ELR (cell line): ENCODE data around the gene EP400.
"Not testable (repeated sequence)": the region's sequence is repeated elsewhere in the genome, so short reads cannot be mapped to it uniquely, and the experiment has no call there.

Experiments
- DNase-seq: peaks from one replicate; pipeline ENCODE4 v3.0.0-alpha.2; 2015; ENCODE audit warnings: low read depth

The EP400 gene

DNA sequence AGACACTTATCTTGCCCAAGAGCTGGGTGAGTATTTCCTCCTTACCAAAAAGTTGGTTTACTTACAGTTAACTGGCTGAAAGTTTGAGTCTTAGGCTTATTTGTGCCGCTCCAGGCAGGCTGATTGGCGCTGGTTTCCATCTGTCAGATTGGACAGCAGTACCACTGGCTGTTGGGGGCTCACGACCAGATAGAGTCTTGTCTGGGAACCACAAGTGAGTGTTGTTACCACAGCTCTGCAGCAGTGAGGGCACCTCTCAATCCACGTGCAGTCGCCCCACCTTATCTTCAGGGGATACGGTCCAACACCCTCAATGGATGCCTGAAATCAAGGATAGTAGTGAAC lies 135.5 kb downstream of the EP400 start:
- DNase-seq = peak; percentile 40

GRCh38 chr12:132089407-132089910 lies 139.7 kb downstream of the EP400 start:
- no peak for DNase-seq

GRCh38 chr12:132094269-132094891 lies 144.6 kb downstream of the EP400 start:
- DNase-seq = no peak

- no peak for DNase-seq
Measured at GRCh38 chr12:132095520-132096409, 146.0 kb downstream of the EP400 start.

- no peak for DNase-seq
Measured at GRCh38 chr12:132099739-132100138, 150.0 kb downstream of the EP400 start.

GRCh38 chr12:132100306-132101065 lies 150.7 kb downstream of the EP400 start:
- no peak for DNase-seq

DNA sequence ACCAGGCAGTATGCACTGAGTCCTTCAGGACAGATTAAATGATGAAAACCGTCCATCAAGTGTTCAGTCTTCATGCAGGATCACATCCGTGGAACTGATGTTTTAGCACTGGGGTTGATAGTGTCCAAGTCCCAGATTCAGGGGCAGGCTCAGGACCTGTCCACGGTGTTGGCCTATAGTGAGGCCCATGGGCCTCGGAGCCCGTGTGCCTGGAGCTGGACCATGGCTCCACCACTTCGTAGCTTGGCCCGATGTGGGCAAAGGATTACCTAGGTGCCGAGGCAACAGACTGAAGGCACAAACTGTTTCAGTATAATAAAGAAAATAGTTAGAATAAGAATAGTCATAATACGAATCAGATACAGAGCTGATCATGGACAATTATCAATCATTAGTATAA lies 152.6 kb downstream of the EP400 start:
- DNase-seq = no peak

- DNase-seq = not testable (repeated sequence)
Measured at GRCh38 chr12:132103072-132103471, 153.3 kb downstream of the EP400 start.

DNA sequence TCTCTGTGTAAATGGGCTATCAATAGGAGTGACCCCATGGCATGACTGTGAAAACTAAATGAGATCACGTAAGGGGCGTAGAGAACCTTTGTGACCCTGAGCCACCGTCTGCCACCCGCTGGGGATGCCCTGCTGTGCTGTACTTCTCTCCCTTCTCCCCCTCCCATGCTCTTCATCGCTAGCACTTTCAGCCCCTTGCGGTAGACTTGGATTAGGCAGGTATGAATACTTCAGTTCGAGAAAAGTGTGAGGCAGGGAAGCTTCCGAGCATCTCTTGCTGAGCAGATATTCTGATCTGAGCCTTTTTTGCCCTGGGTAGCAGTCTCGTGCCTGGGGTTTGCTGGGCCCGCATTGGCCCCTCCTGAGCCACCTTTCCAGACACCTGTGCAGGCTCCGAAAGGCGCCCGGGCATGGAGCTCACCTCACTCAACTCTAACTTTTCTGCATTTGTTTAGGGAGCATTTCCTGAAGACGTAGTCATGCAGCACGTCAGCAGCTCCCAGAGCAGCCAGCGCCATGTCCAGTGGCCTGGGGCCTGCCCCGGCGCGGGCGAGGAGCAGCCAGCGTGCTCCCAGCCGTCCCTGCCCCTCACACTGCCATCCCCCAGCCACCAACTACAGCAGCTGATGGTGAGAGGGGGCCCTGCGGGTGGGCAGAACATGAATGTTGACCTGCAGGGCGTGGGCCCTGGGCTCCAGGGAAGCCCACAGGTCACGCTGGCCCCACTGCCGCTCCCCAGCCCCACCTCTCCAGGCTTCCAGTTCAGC lies 154.0 kb downstream of the EP400 start:
- no peak for DNase-seq

- DNase-seq = no peak
Measured at GRCh38 chr12:132105467-132105866, 155.7 kb downstream of the EP400 start.

- peak; percentile 76 for DNase-seq
Measured at GRCh38 chr12:132106921-132107320, 157.2 kb downstream of the EP400 start.

DNA sequence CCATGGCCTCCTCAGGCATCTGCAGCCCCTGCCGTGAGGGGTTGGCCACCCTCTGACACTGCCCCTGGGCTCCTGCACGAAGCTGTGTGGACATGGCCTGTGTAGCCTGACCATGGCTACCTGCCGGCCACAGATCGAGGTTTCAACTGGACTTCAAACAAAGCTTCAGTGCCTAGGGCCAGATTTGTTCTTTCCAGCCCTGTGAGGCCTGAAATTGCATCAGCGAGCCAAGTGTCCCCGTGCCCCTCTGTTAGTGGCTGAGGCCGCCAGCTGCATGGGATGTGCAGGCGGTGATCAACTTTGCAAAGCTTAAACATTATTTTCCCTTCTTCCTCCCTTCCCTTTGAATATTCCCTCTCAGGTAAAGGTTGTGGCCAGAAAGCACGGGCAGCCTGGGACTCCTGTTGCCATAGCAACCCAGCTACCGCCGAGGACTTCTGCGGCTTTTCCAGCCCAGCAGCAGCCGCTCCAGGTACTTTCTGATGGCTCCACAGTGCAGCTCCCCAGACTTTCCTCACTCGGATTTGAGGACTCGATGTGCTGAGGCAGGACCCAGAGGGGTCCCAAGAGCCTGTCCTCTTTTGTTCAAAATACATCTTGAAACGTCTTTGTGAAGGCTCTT lies 158.6 kb downstream of the EP400 start:
- DNase-seq = no peak

DNA sequence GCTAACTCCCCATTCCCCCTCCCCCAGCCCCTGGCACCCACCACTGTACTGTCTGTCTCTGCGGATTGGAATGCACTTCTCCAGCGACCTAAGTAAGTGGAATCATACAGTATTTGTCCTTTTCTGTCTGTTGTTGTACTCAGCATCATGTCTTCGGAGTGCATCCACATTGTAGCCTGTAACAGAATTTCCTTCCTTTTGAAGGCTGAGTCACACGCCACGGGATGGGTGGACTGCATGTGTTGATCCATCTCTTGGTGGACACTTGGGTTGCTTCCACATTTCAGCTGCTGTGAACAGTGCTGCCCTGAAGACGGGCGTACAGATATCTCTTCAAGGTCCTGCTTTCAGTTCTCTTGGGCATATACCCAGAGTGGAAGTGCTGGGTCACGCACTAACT lies 160.0 kb downstream of the EP400 start:
- DNase-seq = no peak

GRCh38 chr12:132110677-132111076 lies 160.9 kb downstream of the EP400 start:
- no peak for DNase-seq

DNA sequence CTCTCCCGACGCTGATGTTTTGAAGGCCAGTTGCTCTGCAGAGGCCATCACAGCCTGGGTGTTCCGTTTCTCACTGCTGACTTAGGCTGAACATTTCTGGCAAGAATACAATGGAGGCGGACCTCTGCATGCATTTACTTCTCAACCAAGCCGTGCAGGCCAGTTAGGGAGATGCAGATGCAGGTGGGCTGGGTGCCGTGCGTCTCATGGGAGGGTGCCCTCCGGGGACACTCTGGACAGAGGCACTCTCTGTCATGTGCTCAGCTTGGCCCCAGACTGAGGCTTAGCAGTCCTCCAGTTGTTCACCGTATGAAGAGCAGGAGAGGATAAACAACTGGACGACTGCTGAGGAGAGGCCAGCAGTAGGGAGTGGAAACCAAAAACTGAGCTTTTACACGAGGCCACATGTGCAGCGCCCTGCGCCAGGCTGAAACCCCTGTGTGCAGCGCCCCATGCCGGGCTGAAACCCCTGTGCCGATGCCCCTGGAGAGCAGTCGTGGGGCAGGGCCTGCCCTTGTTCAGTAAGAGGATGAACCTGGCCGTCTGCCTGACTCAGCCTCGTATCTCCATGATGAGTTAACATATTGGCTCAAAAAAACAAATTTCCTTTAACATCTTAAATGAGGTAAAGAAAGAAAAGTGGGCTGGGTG lies 162.0 kb downstream of the EP400 start:
- DNase-seq = no peak

DNA sequence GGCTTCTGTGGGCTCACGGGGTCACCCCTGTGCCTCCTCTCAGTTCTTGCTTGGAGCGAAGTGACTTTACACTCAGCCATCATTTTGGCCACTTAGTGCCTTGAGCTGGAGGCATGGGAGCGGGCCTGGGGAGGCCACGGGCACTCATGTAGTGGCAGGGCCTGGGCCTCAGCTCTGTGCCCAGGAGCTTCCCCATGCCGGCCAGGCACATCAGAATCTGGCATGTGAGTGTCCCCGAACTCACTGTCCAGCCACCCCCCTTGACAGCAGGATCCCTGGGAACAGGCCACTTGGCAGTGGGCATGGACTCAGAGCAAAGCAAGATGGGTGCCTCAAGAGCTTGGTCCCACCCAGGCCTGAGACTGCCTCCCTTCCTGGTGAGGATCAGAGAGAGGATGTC lies 164.9 kb downstream of the EP400 start:
- DNase-seq = no peak

GRCh38 chr12:132115500-132115899 lies 165.8 kb downstream of the EP400 start:
- no peak for DNase-seq

DNA sequence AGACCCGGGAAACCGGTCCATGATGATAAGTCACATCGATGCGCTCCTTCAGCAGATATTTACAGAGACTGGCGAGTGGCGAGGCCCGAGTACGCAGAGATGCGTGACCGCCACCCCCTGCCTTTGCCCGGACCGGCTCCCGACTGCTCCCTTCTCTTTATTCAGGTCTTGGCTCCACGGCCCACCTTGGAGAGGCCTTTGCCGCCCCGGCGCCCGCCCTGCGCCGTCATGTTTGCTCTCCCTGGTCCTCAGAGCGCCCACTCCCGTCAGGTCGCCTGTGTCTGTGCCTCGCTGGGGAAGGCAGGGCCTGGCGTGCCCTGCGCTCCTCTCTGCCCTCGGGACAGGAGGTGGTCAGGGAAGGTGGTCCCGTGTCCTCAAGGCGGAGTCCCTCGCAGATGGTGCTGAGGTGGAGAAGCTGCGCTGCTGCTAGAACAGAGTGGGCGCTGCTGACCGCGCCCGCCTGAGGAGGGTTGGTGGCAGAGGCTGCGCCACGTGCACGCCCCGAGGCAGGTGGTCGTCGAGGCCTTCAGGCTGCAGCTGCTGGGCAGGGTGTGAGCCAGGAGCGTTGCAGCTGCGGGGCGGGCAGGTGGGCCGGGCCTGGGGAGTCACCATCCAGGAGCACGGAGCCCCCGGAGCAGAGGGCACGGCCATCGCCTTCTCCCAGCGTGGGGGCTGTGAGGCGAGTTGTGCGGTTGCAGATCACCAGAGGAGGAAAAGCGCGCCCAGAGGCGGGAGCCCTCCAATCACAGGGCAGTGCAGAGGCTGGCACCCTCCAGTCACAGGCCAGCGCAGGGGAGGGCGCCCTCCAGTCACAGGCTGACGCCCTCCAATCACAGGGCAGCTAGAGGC lies 167.2 kb downstream of the EP400 start:
- DNase-seq = no peak

GRCh38 chr12:132117558-132117875 lies 167.8 kb downstream of the EP400 start:
- DNase-seq = peak; percentile 20

DNA sequence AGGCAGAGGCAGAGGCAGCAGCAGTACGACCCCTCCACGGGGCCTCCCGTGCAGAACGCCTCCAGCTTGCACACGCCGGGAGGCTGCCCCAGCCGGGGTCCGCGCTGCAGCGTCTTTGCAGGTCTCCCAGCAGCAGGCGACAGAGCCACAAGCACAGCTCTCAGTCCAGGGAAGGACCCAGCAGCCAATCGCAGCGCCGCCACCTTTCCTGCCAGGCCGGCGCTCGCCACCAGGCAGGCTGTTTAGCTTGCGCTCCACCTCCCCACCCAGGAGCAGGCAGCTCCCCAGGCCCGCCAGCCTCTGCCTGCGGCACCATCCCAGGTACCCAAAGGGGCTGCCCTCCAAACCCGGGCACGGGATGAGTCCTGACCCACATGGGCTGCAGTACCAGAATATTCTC lies 169.1 kb downstream of the EP400 start:
- no peak for DNase-seq
